NCI-H1694 treated with DMSO at 0.1 percent for 48 hours (cell line): Measurements from ENCODE around the gene CAMKV.
"Not testable (repeated sequence)": the region's sequence is repeated elsewhere in the genome, so short reads cannot be mapped to it uniquely, and the experiment has no call there.

Experiments
- DNase-seq: peaks from one replicate; lab custom pipeline; 2025; lab: John Stamatoyannopoulos, UW

Gene CAMKV, protein sequence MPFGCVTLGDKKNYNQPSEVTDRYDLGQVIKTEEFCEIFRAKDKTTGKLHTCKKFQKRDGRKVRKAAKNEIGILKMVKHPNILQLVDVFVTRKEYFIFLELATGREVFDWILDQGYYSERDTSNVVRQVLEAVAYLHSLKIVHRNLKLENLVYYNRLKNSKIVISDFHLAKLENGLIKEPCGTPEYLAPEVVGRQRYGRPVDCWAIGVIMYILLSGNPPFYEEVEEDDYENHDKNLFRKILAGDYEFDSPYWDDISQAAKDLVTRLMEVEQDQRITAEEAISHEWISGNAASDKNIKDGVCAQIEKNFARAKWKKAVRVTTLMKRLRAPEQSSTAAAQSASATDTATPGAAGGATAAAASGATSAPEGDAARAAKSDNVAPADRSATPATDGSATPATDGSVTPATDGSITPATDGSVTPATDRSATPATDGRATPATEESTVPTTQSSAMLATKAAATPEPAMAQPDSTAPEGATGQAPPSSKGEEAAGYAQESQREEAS

DNA sequence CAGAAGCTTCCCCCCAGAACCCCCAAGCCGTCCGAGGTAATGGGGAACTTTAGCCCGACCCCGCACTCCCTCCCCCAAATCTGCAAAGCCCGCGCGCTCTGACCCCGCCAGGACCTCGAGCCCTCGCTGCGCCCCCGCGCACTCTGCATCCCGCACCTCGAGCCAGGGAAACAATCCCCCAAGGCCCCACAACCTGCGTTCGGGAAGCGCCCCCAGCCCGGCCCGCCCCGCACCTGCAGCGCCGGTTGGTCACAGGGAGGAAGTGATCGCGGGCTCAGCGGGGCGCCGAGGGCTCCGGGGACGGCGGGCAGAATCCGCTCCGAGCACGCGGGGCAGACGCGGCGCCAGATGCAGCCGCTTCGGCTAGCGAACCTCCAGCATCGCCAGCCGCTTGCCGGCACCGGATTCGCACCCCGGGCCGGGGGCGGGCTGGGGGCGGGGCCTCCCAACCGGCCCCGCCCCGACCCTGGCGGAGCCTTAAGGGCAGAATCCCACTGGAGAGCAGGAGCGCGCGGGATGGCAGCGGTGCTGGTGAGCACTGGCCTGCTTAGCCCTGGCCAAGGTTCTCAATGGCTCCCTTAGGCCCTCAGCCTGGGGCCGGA is at the start of gene CAMKV:
TSS of gene CAMKV (minus strand) at position 382 of the 602 bp plus-strand sequence. CDS start 7,518 bp downstream, outside the sequence.
- peak; percentile 4 for DNase-seq

DNA sequence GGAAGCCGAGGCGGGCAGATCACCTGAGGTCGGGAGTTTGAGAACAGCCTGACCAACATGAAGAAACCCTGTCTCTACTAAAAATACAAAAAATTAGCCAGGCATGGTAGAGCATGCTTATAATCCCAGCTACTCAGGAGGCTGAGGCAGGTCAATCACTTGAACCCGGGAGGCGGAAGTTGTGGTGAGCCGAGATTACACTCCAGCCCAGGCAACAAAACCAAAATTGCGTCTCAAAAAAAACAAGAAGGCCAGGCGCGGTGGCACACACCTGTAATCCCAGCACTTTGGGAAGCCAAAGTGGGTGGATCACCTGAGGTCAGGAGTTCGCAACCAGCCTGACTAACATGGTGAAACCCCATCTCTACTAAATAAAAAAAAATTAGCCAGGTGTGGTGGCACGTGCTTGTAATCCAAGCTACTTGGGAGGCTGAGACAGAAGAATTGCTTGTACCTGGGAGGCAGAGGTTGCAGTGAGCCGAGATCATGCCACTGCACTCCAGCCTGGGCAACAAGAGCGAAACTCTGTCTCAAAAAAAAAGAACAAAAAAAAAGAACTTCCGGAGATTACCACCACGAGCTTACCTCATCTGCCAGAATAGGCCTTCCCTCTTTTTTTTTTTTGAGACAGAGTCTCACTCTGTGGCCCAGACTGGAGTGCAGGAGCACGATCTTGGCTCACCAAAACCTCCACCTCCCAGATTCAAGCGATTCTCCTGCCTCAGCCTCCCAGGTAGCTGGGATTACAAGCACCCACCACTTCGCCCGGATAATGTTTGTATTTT is 48.3 kb upstream of the CAMKV start:
- DNase-seq = not testable (repeated sequence)

DNA sequence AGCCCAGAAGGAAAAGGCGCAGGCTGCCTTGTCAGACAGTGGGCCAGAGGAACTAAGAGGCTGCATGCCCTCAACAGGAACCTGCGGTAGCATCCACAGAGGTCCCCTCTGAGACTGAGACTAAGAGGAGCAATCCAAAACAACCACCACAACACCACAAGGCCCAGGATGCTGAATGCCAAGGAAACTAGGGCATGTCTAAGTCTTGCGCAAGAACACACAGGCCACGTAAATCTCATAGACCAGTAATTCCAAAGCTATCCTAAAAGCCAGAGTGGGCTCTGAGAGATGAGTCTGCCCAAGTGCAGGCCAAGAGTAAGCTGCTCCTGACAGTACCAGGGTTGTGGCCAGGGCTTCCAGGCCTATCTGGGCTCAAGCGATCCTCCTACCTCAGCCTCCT is 47.0 kb upstream of the CAMKV start:
- no peak for DNase-seq

DNA sequence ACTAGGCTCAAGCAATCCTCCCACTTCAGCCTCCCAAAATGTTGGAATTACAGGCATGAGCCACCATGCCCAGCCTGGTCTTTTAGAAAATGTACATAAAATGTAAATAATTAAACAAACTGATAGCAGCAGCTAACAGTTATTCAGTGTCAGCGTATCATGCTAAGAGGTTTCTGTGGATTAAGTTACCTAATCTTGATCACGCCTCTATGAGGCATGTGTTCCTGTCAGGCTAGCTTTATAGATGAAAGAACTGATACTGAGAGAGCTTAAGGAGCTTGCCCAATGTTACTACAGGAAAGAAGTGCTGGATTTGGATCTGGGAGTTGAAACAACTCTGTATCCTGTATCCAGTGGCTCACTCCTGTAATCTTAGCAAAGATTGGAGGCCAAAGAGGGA is 45.2 kb upstream of the CAMKV start:
- no peak for DNase-seq

DNA sequence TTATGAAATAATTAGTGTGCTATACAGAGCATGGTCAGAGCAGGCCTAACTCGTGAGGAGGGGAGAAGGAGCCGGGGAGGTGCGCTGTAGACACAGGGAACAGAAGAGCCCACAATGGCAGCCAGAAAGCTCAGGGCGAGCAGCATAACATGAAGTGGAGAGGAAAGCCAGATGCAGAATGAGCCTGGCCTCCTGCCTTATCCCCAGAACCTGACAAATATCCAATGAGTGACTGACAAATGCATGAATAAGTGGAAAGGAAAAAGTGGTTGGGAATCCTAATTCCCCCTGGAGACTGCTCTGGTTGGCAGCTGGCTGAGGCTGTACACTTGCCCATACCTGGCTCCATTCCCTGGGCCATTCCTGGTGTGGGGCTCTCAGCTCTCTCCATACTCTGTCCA is 43.2 kb upstream of the CAMKV start:
- DNase-seq = peak; percentile 11

DNA sequence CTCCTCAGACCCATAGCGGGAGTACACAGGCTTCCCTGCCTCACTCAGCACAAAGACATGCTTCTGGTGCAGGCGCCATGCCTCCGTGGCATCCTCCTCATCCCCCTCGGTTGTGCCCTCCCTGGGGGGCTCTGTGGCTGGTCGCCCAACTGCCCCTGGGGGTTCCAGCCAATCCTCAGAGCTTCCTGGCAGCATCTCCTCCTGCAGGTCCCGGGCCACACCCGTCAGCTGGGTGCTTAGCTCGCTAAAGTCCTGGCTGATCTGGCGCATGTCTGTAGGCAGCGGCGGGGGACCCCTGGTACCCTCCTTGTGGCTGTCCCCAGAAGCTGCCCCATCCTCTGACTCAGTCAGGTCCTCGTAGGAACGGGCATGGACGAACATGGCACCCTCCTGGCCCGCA is 41.9 kb upstream of the CAMKV start:
- no peak for DNase-seq

DNA sequence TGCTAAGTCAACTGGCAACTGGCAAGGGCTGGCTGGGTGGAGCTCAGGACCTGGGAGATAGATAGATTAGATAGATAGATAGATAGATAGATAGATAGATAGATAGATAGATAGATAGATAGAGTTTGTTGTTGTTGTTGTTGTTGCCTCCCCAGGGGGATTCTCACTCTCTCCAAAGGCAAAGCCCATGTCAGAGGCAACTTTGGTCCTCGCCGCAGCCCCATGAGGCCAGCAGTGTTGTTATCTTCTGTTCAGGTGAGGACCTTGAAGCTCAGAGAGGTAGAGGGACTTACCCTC is 41.4 kb upstream of the CAMKV start:
- DNase-seq = no peak

DNA sequence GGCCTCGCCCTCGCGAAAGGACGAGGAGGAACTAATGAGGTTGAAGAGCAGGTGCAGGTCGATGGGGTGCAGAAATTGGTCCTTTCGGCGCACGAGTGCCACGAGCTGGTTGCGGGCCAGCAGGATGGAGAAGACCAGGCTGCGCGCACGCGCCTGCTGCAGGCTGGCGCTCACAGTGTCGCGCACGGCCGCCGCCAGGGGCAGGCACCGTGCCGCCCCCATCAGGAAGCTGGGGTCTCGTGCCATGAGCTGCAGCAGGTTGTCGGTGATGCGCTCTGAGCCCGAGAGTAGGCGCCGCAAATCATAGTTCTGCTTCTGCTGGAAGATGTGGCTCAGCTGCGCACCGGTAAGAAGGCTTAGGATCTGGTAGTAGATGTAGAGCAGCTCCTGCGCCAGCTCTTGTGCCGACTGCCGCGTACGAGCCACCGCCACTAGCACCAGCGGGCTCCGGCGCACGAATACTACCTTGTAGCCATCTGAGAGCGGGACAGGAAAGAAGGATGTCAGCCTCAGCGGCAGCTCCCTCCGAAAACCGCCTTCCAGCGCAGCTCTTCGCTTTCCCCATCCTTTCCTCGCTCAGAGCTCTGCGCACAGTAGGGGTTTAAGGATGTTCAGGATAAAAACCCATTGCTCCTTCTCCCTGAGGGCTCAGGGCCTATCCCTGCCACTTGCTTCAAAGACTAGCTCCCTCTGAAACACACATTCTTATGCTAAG is 40.9 kb upstream of the CAMKV start:
- no peak for DNase-seq

DNA sequence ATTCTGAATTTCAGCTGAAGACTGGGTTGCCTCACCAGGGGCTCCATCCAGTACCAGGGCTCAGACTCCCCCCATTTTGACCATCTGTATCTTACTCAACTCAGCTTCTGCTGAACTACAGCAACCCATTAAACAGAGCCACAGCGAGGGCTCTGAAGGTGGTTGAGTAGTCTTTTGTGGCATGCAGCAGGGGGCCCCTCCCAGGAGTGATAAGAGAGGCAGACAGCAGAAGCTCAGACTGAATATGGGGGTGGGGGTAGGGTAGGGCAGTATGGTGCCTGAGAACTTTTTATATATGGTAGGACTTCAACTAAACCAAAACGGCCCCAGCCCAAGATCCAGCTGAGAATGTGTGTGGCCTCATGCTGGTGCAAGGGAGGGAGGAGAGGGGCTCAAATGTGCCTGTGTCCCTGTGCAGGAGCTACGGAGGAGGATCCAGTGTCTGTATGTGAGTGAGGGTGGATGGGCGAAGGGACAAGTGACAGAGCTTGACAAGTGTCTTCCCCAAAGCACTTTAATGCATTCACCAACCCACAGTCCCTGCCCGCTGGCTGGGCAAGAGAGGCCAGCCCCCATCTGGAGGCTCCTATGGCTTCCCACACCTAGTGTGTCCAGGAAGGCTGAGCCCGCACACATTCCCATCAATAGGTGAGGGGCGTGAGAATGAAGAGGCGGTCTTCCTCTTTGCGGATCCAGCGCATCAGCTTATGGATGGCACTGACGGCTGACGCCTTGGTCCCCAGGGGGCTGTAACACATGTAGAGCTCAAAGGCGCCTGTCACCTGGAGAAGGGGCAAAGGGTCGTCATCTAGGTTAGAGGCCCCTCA is 38.9 kb upstream of the CAMKV start:
- DNase-seq = no peak

DNA sequence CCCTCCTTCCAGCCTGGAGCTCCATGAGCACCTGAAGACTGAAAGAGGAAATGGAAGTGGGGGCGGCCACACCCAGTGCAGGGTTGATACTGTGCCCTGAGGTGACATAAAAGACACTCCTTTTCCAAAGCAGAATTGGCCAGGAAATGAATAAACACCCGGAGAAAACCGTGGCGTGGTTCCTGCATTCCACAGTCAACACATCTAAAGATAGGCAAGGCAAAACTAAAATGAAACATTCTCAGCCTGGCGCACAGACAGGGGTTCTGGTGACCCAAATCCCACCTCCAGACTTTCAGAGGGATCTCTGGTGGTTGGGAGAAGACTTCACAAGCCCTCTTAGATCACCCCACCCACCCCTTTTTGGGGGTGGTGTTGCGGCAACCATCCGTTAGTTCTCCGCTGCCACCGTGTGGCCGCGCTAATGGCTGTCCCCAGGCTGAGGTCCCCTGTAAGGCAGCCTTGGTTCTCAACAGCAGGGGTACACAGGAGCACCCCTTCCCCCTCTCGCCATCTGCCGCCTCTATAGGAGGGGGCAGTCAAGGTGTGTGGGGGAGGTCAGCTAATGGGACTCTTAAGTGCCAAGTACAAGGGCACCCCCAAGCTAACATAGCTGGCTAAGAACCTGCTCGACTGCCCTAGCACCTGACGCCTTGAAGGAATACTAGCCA is 36.5 kb upstream of the CAMKV start:
- DNase-seq = no peak

DNA sequence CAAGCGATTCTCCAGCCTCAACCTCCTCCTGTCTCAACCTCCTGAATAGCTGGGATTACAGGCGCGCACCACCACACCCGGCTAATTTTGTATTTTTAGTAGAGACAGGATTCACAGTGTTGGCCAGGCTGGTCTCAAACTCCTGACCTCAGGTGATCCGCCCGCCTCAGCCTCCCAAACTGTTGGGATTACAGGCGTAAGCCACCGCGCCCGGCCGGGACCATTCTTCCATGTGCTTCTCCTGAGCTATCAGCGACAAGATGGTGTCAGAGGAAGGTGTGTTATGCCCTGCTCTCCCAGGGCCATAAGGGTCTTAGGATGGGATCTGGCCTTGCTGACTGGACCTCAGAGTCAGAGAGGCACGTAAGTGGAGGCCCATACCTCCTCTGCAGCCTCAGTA is 34.7 kb upstream of the CAMKV start:
- DNase-seq = not testable (repeated sequence)

DNA sequence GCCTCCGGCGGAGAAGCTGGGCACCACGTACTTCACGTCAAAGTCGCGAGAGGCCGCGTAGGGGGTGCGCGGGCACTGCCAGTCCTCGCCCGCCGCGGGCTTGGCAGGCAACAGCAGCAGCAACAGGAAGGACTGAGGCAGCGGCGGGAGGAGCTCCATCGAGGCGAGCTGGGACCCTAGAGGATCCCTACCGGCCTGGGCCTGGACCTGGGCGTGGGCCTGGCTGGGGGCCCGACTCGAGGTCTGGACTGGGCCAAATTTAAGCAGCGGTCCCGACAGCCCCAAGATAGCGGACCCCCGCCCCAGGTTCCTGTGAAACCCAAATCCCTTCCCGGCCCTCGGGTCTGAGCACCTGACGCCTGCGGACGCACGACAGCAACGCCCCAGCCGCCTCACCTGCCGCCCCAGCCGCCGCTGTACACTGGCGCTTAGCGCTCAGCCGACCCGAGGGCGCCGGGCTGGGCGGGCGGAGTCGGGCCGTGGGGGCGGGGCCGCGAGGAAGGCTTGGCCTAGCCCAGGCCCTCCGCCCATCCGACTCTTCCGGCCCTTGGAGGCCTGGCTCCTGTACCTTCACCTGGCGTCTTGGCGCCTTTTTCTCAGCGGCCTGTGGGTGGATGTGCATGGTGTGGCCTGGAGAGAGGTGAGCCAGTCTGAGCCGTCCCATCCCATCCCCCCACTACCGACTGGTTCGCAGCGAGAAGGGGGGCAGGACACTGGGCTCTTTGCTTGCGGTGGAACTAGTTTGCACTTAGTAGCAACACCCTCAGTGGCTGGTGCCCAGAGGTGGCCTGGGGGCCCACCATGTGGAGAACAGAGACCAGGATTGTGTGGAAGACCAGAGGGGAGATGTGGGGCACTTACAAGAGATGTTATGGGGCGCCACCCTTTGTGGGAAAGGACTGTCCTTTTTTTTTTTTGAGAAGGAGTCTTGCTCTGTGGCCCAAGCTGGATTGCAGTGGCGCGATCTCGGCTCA is 34.0 kb upstream of the CAMKV start, which contains the start of gene MST1R:
TSS of gene MST1R (minus strand) at position 423 of the 974 bp plus-strand sequence. CDS start at position 159, 264 bp downstream.
- DNase-seq = no peak

DNA sequence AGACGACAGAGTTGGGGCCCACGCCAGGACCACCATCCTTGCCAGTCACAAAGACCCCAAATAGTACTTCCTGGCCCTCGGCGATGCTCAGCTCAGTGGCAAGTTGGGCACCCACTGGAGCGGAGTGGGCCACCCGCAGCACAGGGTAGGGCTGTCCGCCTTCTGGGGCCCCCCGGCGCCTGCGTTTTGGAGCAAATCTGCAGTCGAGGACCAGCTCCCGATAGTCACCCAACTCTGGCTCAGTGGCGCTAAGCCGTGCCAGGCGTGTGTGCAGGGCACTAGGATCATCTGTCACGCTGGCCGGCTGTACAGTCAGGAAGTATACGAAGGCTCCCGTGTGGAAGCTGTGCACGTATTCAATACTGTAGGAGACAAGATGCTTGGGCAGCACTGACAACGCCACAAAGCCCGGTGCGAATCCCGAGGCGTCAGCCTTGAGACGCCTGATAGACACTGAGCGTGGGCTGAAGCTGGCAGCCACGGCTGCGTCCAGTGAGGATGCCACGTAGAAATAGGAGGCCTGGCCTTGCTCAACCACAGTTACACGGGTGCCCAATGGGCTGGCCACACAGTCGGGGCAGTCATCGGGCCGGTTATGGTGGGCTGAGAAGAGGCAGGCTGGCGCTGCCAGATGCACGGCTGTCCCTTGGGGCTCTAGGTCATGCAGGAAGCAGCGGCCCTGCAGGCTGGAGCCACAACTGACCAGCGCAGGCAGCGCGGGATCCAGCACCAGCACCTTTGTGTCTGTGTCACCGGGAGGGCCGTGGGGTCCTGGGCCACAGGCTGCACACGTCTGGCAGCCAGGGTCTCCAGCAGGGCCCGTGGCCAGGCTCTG is 33.0 kb upstream of the CAMKV start:
- DNase-seq = no peak

DNA sequence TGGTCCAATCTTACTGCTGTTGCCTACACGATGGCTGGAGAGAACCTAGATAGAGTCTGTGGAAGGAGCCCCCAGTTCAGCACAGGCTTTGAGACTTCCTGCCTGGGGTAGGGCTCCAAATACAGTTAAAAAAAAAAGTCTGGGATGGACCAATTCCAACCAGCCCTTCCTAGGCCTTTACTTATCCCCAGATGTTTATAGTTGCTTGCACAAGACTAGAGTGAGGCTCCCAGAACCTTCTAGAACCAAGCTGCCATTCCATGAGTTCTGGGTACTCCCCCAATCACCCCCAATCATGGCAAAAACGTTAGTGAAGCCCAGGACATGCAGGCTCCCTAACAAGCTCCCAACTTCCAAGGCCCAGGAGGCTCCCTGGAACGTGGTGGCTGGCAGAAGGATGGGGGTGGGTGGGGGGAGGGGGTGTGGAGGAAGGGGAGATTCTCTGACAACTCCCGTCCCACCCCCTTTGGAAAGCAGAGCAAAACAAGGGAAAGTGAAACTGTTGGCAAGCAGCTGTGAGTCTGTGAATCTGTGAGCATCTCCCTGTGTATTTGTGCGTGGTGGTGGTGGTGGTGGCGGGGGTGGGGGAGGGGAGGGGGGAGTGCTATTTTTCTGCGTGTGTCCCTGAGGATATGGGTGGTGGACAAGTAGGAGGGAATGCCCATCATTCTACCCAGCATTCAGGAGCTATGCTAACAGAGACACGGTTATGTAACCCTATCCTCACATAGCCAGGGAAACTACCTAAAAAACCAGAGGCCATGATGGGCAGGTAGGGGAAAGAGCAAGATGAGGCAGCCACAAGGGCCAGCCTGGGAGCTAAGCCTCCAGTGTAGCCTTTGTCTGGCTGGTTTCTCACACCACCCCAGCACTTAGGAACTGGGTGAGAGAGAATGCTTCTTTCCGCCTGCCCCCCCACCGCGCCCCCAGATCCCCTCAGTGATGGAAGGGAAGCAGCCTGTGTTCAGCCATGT is 31.9 kb upstream of the CAMKV start:
- DNase-seq = no peak

DNA sequence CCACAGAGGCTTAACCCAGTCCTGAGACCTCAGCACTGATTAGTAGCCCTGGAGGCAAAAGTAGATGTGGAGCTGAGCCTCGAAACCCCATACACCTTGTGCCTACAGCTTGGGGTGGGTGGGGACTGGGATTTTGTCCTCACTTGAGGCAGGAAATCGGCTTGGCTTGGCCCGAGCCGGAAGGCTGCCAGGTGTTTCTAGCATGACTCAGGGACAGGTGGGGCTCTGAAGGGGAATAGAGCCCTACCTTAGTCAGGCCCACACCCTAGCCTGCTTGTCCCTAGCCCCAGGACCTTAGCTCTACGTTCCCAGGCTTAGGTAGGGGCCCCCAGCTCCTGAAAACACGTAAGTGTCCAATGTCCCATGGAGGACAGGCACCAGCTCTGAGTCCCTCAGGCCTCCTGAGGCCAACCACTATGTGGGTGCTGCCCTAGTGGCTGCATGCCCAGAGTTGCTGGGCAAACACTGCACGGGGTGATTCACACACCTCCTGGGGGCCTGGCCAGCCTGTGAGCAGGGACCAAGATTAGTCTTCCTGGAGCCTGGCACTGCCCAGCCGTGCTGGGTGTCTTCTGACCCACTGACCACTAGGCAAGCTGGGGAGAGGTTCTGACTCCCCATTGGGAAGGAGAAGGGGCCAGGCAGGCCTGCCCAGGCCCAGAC is 30.9 kb upstream of the CAMKV start:
- no peak for DNase-seq

DNA sequence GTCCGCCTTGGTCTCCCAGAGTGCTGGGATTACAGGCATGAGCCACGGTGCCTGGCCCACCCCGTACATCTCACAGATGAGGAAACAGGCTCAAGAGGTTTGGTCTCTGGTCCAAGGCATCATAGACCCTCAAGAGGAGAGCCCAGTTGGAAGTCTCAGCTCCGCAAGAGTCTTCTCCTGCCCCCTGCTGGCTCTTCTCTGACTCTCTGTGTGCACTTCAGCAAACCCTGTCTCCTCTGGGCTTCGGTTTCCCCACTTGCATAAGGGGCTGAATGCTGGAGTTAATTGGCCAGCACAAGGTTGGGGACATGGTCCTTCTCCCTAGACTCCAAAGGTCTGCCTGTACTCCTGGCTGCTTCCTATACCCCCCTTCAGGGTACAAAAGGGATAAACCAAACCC is 30.1 kb upstream of the CAMKV start:
- peak; percentile 4 for DNase-seq

DNA sequence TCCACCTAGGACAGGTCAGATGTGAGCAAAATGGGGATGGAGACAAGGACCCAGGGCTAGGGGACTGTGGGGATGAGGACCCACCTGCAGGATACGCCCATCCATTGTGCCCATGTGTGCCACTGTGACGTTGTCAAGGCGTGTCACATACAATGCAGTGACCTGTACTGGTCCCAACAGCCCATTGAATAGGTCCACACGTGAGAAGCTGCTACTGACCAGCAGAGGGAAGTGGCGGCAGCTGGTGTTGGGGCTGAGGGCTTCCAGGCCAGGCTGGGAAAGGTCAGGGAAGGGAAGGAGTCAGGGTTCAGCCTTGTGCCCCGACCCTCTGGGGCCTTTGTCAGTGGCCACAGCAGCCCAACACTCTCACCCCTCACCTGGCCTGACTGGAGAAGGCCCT is 29.3 kb upstream of the CAMKV start:
- DNase-seq = no peak
